ENCODE data around the gene YIF1B.

The YIF1B gene

DNA sequence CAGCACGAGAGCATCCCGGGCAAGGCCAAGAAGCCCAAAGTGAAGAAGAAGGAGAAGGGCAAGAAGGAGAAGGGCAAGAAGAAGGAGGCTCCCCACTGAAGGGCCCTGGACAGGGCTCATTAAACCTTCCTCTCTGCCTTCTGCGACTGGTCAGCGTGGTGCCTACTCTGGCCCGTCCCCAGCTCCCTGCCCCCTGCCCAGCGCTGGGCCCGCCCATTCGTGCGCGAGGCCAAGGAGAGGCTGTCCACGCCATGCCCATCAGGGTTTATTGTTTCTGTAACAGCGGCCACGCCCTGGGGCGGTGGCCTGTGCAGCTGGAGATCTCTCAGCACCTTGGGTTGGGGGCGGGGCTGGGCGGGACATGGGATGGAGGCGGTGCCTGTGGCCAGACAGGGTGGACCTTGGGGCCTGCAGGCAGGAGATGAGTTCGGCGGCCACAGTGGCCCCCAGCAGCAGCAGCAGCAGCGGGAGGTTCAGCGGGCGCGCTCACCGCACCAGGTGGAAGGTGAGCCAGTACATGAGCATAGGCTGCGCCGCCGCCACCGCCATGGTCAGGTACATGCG lies 10.8 kb downstream of the YIF1B start:
- DNase-seq (ENCODE audit: low read depth), result no peak

DNA sequence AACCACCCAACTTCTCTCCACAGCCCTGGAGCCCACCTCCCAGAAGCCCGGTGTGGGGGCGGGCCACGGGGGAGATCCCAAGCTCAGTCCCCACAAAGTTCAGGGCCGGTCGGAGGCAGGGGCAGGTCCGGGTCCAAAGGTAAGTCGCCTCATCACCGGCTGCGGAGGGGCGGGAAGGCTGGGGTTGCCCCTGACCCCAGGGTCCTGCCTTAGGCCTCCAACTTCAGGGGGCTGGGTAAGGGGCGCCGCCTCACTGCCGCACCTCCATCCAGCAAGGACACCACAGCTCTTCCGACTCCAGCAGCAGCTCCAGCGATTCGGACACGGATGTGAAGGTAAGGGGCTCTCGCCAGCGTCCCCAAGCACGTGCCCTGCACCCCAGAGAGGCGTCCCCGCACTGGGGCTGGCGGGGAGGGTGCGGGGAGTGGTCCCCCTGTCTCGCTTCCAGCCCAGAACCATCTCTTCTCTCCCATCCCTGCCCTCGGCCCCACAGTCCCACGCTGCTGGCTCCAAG lies 11.3 kb downstream of the YIF1B start:
- DNase-seq (ENCODE audit: low read depth), result no peak

DNA sequence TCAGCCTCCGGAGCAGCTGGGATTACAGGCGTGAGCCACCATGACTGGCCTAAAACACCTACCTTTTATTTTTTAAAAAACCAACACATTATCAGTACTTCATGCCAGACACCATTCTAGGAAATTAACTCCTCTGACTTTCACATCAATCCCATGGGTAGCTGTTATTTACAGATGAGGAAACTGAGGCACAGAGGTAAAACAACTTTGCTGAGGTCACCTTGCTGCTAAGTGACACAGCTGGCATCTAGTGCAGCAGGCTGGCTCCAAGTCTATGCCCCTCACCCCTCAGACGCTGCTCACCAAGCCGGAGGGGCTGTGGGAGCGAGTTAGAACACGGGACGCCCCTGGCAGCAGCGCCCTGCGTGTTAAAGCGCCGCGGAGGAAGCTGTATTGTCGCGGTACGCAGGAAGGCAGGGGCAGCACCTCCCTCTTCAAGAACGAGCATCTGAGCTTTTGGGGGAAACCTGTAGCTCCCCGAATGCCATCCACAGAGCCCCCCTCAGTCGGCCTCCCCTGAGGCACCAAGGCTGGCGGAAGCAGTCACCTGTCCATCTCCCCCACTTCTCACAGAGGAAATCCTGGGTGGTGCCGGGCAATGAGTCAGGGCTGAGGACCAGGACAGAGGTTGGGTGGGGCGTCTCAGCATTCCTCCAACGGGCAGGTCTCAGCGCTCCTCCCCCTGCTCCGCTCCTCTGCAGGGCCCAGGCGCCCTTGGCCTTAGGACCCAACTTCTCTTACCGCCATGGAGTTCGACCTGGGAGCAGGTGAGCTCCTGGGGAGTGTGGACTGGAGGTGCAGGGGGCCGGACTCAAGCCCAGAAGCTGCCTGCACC lies 12.0 kb downstream of the YIF1B start, which contains the start of gene C19orf33:
TSS of gene C19orf33 (plus strand) at position 735 of the 835 bp plus-strand sequence. CDS start at position 746, 11 bp downstream.
- DNase-seq (ENCODE audit: low read depth), result no peak

DNA sequence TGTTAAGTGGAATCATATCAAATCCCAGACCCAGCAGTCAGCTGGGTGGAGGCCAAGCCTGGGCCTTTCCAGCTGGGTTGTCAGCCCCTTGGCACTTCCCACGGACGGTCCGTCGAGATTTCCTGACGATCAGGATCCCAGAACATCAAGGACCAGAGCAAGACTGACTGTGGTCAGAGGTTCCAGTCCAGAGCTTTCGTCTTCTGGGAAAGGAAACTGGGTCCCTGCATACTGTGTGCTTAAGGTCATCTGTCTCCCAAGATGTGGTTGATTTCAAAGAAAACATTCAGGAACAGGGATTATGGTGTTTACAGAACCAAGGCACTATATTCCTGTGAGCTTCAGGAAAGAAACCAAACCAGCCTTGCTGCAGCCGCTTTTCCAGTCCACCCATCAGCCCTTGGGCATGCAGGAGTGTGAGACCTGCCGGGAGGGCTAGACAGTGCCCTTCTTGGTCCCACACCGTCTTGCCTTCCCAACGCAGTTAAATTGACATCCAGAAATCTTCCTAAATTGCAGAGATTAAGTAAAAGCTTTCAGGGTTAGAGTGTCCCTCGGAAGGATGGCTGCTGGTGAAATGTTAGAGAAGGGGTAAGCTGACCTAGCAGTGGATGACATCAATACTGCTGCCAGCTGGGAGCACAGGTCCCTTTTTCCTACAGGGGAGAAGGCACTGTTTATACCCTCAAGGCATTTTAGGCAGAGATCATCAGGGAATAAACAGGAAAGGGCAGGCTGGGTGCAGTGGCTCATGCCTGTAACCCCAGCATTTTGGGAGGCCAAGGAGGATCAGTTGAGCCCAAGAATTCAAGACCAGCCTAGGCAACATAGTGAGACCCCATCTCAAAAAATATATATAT lies 16.7 kb downstream of the YIF1B start:
- DNase-seq (ENCODE audit: low read depth), result no peak

DNA sequence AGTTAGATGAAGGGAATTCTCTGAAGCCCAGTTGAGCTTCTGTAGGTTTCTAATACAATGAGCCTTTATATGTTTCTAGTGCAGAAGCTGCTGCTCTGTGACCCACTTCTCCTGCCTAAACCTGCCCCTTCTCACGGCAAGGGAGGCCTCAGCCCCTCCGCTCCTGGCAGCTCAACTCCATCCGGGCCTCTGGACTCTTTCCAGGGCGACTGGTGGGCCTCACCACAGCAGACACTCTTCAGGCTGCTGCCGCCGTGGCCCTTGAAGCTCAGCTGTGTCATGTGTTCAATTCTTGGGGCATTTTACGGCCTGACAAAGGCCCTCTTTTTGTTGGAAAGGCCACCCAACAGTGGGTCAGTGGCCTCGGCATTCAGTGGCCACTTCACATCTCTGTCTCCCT lies 21.7 kb downstream of the YIF1B start:
- DNase-seq (ENCODE audit: low read depth), result no peak

DNA sequence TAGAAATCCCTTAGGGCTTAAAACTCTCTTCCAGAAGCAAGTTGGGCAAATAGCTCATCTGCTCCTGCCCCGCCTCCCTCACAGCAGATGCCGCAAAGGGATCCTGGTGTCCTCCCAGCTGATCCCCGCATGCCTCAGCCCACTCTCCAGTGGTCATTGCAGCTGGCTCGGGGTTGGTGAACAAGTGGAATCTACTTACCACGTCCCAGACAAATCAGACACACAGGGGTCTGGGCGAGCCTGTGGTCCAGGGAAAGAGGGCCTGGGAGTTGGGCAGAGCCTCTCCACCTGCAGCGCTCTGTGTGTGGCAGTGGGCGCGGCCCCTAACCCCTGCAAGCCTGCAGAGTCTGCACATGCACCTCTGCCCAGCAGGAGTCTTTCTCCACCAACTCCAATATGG lies 22.5 kb downstream of the YIF1B start:
- no peak for DNase-seq (ENCODE audit: low read depth)

DNA sequence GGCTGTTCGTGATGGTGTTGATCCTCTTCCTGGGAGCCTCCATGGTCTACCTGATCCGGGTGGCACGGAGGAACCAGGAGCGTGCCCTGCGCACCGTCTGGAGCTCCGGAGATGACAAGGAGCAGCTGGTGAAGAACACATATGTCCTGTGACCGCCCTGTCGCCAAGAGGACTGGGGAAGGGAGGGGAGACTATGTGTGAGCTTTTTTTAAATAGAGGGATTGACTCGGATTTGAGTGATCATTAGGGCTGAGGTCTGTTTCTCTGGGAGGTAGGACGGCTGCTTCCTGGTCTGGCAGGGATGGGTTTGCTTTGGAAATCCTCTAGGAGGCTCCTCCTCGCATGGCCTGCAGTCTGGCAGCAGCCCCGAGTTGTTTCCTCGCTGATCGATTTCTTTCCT lies 23.9 kb downstream of the YIF1B start:
- DNase-seq (ENCODE audit: low read depth), result no peak

DNA sequence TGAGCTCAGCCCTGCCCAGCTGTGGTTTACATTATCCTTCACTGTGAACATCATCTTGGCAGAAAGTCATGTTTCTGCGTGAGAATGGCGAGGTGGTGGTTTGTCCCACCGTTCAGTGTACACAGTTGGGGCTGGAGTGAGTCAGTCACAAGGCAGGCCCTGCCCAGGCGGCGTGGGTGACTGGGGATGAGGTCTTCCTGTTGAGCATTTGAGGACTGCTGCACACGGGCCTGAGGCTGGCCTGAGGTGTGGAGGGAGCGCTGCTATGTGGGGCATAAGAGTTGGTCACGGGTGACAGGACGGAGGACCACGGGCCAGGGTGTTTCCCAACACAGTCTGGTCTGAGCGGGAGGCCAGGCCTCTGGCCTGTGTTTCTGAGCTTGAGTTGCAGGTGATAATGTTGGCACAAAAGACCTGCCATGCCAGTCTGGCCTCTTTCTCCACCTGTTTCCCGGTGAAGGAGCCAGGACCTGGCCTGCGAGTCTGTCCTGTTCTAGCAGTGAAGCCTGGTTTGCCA lies 25.1 kb downstream of the YIF1B start:
- DNase-seq (ENCODE audit: low read depth), result no peak

DNA sequence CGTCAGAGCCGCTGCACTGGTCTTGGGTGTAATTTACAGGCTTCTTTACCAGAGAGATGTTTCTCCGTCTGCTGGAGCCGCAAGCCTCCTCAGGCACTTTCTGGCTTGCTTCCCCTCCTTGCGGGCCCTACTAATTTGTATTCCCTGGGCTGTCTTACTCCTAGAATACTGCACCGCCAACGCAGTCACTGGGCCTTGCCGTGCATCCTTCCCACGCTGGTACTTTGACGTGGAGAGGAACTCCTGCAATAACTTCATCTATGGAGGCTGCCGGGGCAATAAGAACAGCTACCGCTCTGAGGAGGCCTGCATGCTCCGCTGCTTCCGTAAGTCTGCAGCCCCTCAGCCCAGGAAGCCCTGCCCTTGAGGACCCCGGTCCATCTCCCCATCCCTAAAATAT lies 25.8 kb downstream of the YIF1B start:
- DNase-seq (ENCODE audit: low read depth), result no peak

DNA sequence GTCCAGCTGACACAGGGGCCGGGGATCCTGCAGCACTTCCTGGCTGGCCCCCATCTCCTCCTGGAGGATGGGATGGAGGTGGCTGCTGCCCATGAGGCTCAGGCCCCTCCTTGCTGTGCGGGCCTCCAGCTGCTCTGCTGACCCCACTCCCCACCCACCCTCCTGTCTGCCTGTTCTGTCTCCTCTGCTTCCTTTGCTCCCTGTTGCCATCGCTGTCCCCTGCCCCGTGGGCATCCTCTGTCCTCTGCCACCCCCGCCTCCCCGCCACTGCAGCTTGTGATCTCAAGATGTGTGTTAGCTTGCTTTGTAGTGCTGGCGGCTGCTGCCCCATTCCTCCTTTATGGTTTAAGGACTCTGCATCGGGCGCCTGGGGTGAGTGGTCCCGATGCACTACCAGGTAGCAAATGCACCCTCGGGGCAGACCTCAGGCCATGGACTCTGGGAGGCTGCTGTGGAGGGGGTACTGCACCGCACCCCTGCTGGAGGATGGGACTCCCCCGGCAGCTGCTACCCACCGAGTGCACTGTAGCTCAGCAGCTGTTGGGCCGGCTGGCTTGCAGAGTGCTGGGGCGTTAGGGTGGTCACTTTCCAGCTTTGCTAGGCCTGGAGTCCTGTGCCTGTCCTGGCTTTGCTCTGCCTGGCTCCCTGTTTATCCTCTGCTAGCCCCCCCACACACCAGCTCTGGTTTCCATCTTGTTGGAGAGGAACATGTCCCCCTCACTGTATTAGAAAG lies 27.5 kb downstream of the YIF1B start:
- no peak for DNase-seq (ENCODE audit: low read depth)

DNA sequence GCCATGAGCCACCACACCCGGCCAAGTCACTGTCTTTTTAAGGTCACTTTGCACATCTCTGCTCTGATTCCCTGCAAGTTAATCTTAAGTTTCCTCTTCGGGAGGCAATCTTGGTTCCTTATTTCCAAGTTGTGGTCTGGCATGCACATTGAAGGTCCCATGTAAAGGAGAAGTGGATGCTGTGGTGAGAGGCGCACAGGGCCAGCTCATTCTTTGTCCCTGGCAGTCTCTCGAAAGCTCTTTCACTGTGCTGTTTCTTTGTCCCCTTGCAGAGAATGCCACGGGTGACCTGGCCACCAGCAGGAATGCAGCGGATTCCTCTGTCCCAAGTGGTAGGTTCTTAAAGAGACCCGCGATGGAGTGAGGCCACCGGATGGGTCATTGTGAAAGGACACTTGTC lies 28.1 kb downstream of the YIF1B start:
- no peak for DNase-seq (ENCODE audit: low read depth)

DNA sequence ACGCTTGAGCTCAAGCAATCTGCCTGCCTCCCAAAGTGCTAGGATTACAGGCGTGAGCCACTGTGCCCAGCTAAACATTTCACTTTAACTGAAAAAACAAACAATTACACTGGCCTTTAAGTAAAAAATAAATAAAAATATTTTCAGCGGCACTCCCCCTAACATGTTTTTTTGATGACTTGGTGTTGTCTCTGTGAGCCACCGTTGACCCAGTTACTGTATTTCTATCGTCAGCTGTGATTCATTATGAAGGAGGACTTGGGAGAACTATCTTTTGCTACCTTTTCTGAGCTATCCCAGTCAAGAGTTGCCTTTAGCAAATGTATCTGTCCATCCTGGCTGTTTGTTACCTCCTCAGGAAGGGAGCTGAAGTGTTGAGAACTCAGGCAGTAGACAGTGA lies 30.2 kb downstream of the YIF1B start:
- DNase-seq (ENCODE audit: low read depth), result no peak

DNA sequence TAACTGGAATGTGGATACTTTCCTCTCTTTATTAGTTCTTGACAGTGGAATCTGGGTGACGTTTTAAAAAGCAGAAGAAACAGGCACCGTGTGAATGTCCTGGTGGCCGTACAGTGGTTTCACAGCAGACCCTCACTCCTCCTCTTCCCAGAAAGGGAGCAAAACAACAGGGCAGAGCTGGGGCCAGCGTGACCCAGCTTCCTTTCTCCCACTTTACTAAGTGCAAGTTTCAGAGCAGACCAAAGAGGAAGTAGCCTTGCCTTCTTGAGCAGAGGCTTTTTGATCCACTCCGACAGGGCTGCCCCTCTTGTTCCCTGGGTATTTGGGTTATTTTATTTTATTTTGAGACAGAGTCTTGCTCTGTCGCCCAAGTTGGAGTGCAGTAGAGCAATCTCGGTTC lies 31.3 kb downstream of the YIF1B start:
- DNase-seq (ENCODE audit: low read depth), result no peak

DNA sequence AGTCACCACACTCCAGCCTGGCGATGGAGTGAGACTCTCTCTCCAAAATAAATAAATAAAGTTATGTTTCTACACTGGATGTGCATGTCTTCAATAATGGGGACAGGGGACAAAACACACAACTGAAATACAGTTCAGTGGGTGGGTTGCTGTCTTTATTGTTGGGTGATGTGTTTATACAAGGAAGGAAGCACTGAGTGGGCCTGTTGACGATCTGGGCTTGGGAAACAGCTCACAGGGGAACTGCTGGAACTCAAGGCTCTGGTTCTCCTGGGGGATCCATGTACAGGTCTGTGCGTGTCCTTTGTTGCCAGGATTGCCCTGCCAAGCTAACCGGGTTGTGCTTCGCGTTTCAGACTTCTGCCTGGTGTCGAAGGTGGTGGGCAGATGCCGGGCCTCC lies 32.5 kb downstream of the YIF1B start:
- DNase-seq (ENCODE audit: low read depth), result no peak

DNA sequence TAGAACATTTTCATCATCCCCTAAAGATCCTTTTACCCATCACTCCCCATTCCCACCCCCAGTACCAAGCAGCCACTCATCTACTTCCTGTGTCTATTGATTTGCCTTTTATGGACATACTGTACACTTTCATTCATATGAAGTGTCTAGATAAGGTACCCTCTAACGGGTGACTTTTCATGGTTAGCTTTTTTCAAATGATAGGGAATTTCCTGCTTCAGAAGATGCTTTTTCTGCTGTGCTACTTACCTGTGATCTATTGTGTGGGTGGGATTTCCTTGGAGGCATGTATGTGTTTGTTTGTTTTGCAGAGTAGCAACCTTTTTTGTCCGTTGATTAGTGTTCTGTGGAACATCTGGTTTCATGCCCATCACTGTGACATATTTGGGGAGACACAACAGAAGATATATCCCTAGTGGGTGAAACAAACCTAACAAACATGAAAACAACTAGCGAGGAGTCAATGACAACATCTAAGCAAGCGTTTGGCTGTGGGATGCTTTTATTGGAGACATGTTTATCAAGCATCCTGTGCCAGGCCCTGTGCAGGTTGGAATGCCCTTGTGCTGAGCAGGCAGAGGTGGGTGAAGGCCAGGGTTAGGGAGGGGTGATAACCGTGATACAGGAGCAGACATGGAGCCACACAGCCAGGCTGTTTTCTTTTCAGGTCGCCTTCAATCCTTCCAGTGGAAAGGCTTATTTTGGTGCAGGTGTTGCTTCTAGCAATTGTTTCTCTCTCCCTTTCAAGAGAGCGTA lies 33.8 kb downstream of the YIF1B start:
- no peak for DNase-seq (ENCODE audit: low read depth)

DNA sequence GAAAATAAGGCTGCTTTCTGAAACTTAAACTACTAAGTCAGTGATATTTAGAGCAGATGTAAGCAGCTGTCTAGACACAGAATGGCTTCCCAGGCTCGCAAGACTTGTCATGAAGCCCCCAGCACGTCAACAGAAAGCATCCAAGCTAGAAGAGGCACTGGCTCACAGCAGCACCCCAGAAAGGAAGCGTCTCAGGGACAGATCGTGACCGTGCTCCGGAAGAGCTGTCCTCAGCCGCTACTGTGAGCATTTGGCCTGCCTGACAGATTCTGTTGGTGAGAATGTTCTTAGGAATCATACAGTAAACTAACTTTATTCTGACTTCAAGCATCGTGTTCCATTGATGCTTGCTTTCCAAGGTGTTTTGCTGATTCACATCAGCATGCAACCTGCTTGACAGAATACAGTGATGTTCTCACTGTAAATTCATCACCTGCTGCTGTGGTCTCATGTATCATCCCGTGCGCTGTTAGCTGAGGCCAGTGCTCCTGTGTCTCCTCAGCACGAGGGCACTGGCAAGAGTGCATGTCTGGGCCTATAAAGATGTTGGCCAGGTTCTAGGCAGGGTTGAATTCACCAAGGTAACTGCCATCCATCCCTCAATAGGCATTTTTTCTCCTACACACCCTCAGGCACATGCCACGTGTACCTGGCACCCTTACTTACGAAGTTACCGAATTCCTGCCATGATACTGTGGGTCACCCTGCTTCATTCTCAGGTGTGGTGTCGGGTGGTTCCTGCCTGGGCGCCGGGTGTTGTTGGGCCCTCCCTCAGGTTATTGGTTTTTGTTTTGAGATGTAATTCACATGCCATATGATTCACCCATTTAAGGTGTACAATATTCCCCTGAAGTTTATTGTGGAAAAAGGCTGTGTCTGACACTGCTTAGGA lies 35.5 kb downstream of the YIF1B start:
- no peak for DNase-seq (ENCODE audit: low read depth)

DNA sequence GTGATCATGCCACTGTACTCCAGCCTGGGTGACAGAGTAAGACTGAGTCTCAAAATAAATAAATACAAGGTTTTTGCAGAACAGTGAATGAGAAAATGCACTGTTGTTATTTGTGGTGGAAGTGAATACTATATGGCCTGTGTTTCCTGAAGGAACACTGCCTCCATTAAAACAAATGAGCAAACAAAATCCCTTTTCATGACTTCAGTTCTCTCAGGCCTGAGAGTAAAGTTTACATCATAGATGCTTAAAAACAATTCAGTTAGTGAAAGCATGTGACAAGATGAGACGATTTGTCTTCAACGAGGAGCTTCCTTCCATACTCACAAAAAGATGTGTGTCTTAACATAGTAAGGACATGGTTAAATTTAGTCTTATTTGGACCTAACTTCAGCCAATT lies 37.0 kb downstream of the YIF1B start:
- no peak for DNase-seq (ENCODE audit: low read depth)

DNA sequence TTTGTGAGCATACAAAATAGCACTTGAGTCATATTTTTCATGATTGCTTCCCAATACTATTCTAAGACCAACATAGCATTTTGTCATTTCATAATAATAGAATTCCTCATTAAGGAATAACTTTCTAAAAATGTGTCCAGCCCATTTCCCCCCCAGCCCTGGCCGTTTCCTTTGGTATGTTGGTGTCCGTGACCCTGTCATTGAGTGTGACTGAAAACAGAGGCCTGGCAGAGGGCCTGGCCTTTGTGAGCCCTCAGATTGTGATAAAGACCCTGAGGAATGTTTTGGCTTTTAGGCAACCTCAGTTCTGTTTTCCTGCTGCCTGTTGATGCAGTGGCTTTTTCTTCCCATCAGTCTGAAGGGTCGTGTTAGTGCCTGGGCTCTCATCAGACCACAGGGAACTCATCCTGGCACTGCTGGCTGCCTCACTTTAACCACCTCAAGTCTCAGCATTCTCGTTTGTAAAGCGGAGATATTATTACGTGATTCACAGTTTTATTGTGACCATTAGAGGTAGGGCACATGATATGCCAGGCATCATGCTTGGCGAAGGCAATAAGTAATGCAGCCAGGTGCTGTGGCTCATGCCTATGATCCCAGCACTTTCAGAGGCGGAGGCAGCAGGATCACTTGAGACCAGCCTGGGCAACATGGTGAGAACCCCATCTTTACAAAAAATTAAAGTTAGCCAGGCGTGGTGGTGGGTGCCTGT lies 37.6 kb downstream of the YIF1B start:
- DNase-seq (ENCODE audit: low read depth), result no peak

DNA sequence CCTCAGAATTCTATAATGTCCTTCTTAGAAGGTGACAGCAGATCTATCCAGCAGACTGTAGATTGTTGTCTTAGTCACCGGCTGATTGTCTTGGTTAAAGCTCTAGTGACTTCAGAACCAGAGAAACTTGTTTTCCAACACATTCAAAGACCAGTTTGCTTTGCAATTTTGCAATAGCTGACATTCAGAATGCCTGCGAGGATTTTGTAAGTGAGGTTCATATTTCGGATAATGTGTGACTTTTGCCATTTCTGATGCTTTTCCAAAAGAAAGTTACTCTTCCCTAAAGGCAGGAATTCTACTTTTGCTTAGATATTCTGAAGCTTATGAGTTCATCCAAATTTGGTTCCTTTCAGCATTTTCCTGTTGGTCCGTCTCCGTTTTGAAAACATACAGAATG lies 38.2 kb downstream of the YIF1B start:
- DNase-seq (ENCODE audit: low read depth), result no peak
